Kidney (tissue), 14 donors: ENCODE data around the gene RAPGEF1. TPM values are rescaled to one million over a fixed set of nuclear protein-coding genes. Genes with fewer than 3 reads are reported as not detected.

Experiments used
- DNase-seq, 5 donors: peaks; one replicate each; pipeline ENCODE4 v3.0.0-alpha.2; 2013 to 2020
- FAIRE-seq: peaks from 2 replicates; lab custom pipeline; 2012; peaks lifted over from hg19 to GRCh38; lab: Jason Lieb, UNC
- H3K27ac ChIP-seq, 2 donors: one replicate each; pipeline ENCODE4 v1.7.0; 2013; ENCODE audit warnings: low read depth in 2 of 2, low read length in 2 of 2, inconsistent platforms in 1 of 2
- H3K27me3 ChIP-seq: one replicate; pipeline ENCODE4 v1.7.1; 2013; ENCODE audit warnings: low read length, inconsistent platforms; ENCODE audit not compliant: control insufficient read depth, insufficient read depth
- H3K36me3 ChIP-seq, 3 donors: one replicate each; pipeline versions ENCODE4 v1.7.0 to v1.7.1; 2013; ENCODE audit warnings: low read length in 3 of 3, control low read depth in 1 of 3, inconsistent platforms in 1 of 3; ENCODE audit not compliant: insufficient read depth in 3 of 3, control insufficient read depth in 2 of 3
- H3K4me1 ChIP-seq, 3 donors: one replicate each; pipeline versions ENCODE4 v1.7.0 to v1.7.1; 2013; ENCODE audit warnings: low read length in 3 of 3, inconsistent platforms in 1 of 3, low read depth in 1 of 3; ENCODE audit not compliant: control insufficient read depth in 2 of 3, insufficient read depth in 2 of 3
- H3K4me3 ChIP-seq, 3 donors: one replicate each; pipeline versions ENCODE4 v1.7.0 to v1.8.1; 2013; ENCODE audit warnings: low read length in 3 of 3, control low read depth in 1 of 3, inconsistent platforms in 1 of 3
- H3K9ac ChIP-seq, 3 donors: one replicate each; pipeline versions ENCODE4 v1.7.0 to v1.7.1; 2013; ENCODE audit warnings: low read length in 3 of 3, control low read depth in 1 of 3, inconsistent platforms in 1 of 3
- H3K9me3 ChIP-seq, 3 donors: one replicate each; pipeline versions ENCODE4 v1.7.0 to v1.7.1; 2013; ENCODE audit warnings: low read length in 3 of 3, control low read depth in 1 of 3, inconsistent platforms in 1 of 3; ENCODE audit not compliant: control insufficient read depth in 2 of 3, insufficient read depth in 1 of 3
- intact Hi-C: fragments of 100-400 bp; cut with DNase I; formaldehyde crosslinking; loops from one replicate; pipeline ENCODE4 v1.11.1; 2022
- polyA plus RNA-seq: library from polyadenylated mRNA; stranded (reverse); fragments of 350-450 nt; fragmentation: Illumina TruSeq; extraction: RNeasy Lipid Tissue Mini Kit (QIAGEN cat#74804); gene quantifications from one replicate; pipeline ENCODE4 v1.2.3, GENCODE V29; 2014; ENCODE audit warnings: low read depth, low replicate concordance; ENCODE audit not compliant: insufficient read depth
- total RNA-seq: library from RNA; stranded (reverse); fragmentation: NEBNext Ultra II Directional; extraction: Animal tissue kit (Norgen Biotek cat#: 25700); gene quantifications from one replicate; pipeline ENCODE4 v1.2.1, GENCODE V29; 2021
- TF ChIP-seq, protein P1 (sequence below): IDR thresholded peaks from 3 replicates; pipeline ENCODE4 v1.5.1; 2012; ENCODE audit warnings: mild to moderate bottlenecking, moderate library complexity, borderline replicate concordance; ENCODE audit not compliant: insufficient read depth; ENCODE audit errors: extremely low read depth
- donor health status: control.
- donor health status: control.
- donor health status: control.
- donor health status: control.
- donor health status: control.
- donor health status: DM: yes; HTN: yes; CAD: no.
- donor health status: Normal renal cell carcinoma (clear cell type).

RAPGEF1 gene
- total and polyA plus RNA-seq, 2 donors from 2014 or later, result 15.5 to 79.7 TPM

DNA sequence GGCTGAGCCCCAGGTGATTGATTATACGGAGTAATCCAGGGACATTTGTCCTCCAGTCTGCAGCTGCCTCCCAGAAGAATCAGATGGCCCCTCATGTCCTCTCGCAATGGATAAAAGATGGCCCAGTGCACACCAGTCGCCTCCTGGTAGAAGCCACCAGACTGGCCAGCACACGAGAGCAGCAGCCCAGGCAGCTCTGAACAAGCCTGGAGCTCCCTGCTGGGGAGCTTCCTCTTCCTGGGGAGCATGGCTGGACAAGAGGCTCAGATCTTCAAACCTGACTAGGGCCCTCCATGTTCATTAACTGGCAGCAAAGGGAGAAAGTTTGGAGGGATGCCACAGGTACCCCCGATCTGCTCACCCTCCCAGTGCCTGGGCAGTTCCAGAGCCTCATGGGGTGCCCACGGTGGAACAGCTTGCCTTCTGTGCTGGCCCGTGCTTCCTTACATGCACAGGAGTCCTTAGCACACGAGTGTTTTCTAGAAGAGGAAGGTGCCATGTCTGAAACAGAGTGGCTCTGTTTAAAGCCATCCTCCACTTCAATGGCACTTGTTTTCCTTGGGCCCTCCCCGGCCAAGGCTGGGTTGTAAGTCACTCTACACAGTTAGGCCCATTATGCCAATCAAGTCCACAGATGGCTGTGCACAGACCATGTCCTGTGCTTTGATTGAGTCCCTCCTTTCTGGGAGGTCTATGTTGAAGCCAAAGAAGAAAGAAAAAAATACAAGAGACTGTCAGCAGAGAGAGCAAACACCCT, 118.9 kb downstream of the RAPGEF1 start:
- DNase-seq (peak in 1 of 5 donors; percentile 26), FAIRE-seq (no peak)
- H3K4me3 ChIP-seq, result no peak overlapping the region
- H3K27me3 ChIP-seq, result no peaks in the 10 kb centered on the region
- TF ChIP-seq, protein P1, sequence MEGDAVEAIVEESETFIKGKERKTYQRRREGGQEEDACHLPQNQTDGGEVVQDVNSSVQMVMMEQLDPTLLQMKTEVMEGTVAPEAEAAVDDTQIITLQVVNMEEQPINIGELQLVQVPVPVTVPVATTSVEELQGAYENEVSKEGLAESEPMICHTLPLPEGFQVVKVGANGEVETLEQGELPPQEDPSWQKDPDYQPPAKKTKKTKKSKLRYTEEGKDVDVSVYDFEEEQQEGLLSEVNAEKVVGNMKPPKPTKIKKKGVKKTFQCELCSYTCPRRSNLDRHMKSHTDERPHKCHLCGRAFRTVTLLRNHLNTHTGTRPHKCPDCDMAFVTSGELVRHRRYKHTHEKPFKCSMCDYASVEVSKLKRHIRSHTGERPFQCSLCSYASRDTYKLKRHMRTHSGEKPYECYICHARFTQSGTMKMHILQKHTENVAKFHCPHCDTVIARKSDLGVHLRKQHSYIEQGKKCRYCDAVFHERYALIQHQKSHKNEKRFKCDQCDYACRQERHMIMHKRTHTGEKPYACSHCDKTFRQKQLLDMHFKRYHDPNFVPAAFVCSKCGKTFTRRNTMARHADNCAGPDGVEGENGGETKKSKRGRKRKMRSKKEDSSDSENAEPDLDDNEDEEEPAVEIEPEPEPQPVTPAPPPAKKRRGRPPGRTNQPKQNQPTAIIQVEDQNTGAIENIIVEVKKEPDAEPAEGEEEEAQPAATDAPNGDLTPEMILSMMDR, result no peak
- intact Hi-C loops, result no loop called here
- H3K9me3 ChIP-seq, result no peaks in the 10 kb centered on the region
- no peak overlapping the region for H3K27ac ChIP-seq
- peaks cover 0 to 5% (median 0%) of the 10 kb centered on the region in 3 donors for H3K4me1 ChIP-seq
- peaks cover 4 to 39% (median 27%) of the 10 kb centered on the region in 3 donors for H3K36me3 ChIP-seq
- H3K9ac ChIP-seq, result no peak overlapping the region

- no peak for DNase-seq
- intact Hi-C loops, result no loop called here
- Histone ChIP-seq H3K27ac (no peak overlapping the region), H3K9ac (no peak overlapping the region), H3K27me3 (no peaks in the 10 kb centered on the region), H3K9me3 (no peaks in the 10 kb centered on the region), H3K4me1 (peaks cover 0 to 3% (median 0%) of the 10 kb centered on the region in 3 donors), H3K36me3 (peaks cover 4 to 26% (median 20%) of the 10 kb centered on the region in 3 donors), H3K4me3 (no peak overlapping the region)
- no peak for FAIRE-seq
- TF ChIP-seq, protein P1, result no peak
Observed at GRCh38 chr9:131619680-131620079, 120.2 kb downstream of the RAPGEF1 start.

DNA sequence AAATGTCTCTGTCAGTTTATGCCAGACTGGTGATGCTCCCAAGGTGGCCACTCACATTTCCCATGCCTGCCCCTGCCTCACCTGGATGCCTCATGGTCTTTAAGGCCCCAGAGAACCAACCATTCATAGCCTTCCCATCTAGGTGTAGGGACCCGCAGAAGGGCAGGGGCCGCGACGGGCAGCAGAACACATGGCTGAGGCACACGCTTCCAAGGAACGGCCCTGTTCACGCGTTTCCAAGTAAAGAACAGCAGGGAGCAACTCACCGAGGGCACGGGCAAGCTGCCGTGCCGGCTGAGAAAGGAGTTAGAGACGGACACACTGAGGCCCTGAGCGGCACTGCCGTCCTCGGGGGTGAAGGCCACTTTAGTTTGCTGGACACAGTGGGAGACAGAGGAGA, 121.1 kb downstream of the RAPGEF1 start:
- DNase-seq, result peak in 1 of 5 donors; percentile 48
- Histone ChIP-seq H3K4me3 (no peak overlapping the region), H3K9ac (no peak overlapping the region), H3K4me1 (peaks cover 0 to 2% (median 0%) of the 10 kb centered on the region in 3 donors), H3K27ac (no peak overlapping the region), H3K27me3 (no peaks in the 10 kb centered on the region), H3K36me3 (peaks cover 4 to 25% (median 18%) of the 10 kb centered on the region in 3 donors), H3K9me3 (no peaks in the 10 kb centered on the region)
- TF ChIP-seq, protein P1, result no peak
- no peak for FAIRE-seq
- intact Hi-C loops, result no loop called here
